ENCODE data around the gene MITD1.
"Not testable (repeated sequence)": the region's sequence is repeated elsewhere in the genome, so short reads cannot be mapped to it uniquely, and the experiment has no call there.

MITD1 gene

DNA sequence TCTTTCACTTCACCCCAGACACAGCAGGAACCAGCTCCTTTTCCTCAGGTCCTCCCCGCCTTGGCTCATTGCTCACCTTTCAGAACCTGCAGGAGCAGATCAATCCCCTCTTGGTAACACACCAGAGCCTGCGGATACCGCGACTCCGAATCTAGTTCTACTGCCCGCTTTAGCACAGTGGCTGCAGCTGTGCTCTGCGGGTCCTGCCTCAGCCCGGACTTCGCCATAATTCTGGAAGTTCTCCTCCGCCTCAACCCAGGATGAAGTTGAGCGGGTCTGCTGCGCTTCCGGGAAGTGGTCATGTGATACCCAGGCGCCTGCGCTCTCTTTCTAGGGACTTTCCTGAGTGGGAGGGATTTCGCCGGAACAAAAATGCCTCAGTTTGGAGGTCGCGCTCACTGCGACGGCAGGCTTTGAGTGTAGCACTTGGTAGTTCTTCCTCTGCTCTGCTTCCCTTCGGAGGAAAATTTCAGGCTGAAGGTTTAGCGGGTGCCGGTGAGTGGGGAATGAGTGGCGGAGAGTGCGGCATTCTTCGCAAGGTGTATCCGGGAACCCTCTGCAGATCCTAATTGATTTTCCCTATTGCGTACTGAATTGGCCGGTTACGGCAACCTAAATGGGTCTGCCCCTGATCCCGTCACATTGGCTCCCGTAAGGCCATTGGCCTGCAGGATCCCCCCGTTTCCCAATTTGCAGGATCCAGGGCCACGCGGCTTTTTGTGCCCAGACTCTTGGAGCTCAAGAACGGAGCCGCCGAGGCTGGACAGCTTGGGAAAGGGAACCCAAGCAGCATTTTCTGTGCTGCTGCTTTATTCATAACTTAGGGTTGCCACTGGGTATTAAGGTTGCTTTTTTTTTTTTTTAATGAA, at the start of gene MITD1, which contains the start of gene MRPL30:
MITD1 (minus strand) TSS at position 304 of the 869 bp plus-strand sequence; CDS start at position 227, 77 bp downstream.
MRPL30 (plus strand) TSS at position 430 of the 869 bp plus-strand sequence. CDS start 5,020 bp downstream, outside the sequence.
- DNase-seq (ENCODE audit: low read depth, low spot score): peak; percentile 85

DNA sequence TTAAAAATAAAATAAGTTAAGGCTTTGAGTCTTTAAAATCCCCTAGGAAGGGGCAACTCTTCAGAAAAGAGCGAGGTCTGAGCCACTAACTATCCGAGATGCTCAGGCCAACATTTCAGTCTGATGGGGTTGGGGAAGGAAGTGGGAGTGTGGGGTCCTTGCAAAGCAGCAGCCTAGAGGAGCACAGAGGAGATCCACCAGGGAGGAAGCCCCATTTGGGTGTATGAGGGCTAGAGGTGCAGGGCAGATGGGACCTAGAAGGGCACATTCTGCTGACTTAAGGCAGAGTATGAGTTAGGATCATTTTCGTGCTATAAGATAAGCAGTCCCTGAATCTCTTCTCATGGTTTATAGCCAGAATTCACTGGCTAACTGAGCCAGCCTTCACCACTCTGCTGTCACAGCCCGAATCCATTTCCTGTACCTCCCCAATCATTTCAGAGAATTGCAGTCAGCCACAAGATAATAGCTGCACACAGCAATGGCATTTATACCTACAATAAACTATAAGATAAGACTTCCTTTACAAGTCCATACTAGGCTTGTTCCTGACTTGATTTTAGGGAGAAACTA, 37.2 kb upstream of the MITD1 start:
- no peak for DNase-seq (ENCODE audit: low read depth, low spot score)

DNA sequence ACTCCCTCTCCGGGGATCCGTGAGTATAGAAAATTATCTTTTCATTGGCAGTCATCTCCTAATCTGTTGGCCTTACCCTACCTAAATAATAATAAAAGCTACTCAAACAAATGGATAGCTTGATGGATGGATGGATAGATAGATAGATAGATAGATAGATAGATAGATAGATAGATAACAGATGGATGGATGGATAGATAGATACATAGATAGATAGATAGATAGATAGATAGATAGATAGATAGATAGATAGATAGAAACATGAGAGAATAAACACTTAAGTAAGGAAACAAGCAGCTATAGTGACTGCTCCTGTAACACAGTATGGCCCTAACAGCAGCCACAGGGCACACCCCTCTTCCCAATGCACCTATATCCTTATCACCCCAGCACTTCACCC, 35.2 kb upstream of the MITD1 start:
- DNase-seq (ENCODE audit: low read depth, low spot score): no peak

DNA sequence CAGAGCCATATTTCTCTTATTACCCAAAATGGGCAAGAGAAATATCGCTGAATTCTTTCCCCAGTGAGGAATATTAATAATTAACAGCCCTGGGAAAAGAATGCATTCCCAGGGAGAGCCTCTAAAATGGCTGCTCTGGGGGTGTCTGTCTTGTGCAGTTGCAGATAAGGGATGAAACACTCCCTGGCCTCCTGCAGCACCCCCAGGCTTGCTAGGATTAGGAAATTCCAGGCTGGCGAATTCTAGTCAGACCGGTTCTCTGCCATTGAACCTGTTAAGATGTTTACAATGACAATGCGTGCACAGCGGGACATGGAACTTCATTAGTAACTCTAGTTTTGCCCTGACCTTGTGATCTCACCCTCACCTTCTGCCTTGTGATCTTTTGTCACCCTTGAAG, 24.6 kb upstream of the MITD1 start:
- DNase-seq (ENCODE audit: low read depth, low spot score): no peak

DNA sequence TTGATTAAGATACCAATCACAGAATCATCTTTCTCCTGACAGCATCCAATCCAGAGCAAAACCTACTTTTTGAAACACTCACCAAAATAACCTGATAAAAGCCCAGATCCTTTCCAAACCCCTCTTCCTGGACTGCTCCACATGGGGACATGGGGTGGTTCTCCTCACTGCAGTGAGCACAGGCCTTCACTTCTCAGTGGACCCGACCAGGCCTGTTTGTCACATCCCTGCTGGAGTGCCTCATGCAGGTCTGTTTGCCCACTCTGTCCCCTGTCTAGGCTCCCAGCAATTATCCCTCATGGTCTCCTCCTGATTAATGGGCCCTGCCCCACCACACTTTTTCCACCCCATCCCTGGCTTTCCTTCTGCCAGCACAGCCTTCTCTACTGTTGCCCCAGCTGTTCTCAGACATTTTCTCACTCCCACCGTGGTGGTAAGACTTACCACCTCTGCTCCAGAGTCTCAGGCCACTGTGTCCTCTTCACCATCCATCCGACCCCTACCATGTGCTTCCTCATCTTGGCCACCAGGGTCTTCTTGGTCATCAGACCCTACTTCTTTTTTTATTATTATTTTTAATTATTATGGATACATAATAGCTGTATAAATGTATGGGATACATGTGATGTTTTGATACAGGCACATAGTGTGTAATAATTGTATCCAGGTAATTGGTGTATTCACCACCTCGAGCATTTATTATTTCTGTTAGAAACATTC, 21.3 kb upstream of the MITD1 start:
- DNase-seq (ENCODE audit: low read depth, low spot score): no peak

DNA sequence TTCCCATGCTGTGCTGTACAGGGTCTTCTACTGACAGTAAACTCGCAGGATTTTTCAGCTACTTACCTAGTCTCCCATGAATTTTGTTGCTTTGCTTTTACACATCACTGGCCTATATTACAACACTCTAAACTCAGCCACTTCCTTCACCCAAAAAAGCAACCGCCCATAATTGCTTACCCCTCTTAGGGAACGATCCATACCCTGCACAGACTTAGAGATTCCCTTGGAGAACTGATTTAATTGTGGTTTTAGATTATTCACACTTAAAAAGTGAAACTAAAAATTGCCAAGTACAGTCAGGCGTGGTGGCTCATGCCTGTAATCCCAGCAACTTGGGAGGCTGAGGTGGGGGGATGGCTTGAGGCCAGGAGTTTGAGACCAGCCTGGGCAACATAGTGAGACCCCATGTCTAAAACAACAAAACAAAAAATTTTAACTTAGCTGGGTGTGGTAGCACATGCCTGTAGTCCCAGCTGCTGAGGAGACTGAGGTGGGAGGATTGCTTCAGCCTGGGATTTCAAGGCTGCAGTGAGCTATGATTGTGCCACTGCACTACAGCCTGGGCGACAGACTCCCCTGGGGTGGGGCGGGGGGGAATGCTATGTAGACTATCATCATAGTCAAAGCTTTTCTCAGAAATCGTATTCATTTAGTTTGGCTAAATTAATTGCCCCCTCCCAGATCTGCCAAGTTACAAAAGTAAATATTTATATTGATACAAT, 19.4 kb upstream of the MITD1 start:
- no peak for DNase-seq (ENCODE audit: low read depth, low spot score)

DNA sequence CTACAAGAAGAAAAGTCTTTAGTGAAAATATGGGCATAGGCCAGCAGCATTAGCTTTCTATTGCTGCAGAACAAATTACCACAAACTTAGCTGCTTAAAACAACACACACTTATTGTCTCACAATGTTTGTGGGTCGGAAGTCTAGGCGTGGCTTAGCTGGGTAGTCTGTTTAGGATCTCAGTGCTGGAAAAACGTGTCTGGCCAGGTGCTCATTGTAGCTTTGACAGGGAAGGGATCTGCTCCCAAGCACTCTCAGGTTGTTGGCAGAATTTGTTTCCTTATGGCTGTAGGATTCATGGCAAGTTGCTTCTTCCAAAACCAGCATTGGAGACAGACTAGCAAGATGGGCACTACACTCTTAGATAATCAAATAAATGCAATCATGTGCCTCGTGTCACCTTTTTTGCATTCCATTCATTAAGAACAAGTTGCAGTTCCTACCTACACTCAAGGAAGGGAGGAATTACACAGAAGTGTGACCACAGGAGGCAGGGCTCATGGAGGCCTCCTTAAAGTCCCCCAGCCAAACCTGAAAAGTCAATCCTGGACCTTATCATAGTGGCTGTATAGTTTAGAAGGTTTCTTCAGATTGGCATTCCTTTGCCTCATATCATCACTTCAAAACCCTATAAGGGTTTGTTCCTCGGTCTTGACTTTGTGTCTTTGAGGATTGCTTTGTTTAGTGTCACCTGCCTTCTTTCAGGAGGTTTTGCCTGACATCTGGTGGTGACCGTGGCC, 17.4 kb upstream of the MITD1 start:
- DNase-seq (ENCODE audit: low read depth, low spot score): no peak

DNA sequence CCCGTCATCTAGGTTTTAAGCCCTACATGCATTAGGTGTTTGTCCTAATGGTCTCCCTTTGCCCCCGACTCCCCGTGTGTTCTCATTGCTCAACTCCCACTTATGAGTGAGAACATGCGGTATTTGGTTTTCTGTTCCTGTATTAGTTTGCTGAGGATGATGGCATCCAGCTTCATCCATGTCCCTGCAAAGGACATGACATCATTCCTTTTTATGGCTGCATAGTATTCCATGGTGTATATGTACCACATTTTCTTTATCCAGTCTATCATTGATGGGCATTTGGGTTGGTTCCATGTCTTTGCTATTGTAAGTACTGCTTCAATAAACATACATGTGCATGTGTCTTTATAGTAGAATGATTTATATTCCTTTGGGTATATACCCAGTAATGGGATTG, 11.5 kb upstream of the MITD1 start:
- DNase-seq (ENCODE audit: low read depth, low spot score): not testable (repeated sequence)

DNA sequence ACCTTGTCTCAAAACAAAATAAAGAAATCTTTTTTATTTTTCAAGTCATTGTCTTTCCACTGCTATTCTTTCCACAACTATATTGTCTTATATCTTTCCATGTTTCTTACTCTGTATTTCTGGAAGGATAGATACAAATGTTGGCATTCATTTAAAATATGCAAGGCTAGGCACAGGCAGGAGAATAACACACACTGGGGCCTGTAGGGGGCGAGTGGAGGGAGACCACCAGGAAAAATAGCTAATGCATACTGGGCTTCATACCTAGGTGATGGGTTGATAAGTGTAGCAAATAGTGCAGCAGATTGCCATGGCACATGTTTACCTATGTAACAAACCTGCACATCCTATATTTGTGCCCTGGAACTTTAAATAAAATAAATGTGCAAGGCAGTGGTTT, 9.7 kb upstream of the MITD1 start:
- DNase-seq (ENCODE audit: low read depth, low spot score): no peak

DNA sequence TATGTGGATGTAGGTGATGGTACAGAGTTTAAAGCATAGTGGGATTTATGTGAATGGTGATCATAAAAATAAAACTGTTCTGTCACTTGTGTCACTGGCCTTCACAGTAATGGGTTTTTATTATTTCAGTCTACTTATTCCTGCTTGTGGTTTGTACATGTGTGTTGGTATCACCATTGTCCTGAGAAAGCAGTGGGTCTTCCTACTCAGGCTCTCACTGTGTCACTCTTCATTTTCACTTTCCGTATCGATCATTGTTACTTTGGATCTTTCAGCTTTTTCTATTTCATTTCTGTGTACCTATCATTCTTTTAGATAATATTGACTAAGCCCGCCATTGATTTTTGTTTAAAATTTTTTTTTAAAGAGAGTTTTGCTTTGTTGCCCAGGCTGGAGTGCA, 7.5 kb upstream of the MITD1 start:
- DNase-seq (ENCODE audit: low read depth, low spot score): no peak

DNA sequence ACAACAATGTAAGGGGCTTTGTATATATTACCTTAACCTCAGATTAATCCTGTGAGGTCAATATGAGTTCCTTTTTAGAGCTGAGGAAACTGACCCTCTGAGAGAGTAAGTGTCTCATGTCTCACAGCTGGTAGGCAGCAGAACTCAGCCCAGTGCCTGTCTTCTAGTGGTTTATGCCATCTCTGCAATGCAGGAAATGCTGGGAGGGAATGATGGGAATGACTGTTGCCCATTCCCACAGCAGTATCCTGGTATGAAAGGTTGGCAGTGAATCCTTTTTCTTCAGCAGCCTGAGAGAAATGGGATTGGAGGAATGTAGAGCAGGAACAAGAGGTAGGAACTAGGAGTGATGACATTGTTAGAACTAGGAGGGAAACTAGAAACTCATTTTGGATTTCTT, 6.2 kb upstream of the MITD1 start:
- DNase-seq (ENCODE audit: low read depth, low spot score): no peak

DNA sequence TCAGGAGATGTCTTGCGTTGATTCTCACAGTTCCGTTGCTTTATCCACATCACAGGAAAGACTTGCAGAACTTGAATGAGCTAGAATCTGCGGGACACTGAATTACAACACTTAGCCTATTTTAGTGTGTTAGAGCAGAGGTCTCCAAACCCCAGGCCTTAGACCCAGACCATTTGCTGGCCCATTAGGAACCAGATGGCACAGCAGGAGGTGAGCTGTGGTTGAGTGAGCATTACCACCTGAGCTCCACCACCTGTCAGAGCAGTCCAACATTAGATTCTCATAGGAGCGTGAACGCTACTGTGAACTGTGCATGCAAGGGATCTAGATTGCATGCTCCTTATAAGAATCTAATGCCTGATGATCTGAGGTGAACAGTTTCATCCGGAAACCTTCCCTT, 4.0 kb upstream of the MITD1 start:
- no peak for DNase-seq (ENCODE audit: low read depth, low spot score)

DNA sequence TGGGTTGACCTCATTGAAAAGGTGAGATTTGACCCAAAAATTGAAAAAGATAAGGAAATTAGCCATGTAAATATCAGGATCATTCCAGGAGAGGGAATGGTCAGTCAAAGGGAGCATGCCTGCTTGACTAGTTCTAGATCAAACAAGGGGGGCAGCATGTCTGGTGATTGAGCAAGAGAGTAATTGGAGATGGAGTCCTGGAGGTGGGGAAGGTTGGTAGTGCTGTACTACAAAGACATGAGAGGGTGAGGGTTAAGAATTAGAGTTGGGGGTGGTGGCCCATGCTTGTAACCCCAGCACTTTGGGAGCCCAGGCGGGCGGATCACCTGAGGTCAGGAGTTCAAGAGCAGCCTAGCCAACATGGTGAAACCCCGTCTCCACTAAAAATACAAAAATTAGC, 2.2 kb upstream of the MITD1 start:
- no peak for DNase-seq (ENCODE audit: low read depth, low spot score)

DNA sequence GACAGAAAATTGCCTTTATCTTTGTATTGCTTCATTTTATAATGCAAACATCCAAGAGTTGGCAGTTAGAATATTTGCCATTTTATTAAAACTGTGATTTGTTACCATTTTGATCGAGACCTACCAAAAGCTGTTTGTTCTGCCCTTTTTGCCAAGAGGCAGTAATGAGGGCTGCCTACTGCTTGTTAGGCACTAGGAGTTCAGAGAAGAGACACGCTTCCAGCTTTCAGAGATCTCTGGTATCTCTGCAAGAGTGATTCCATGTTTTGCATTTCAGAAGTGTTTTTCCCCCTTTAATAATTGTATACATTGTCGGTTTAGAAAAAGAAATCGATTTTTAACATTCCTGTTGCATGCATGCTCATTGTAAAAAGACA, 754 bp upstream of the MITD1 start:
- no peak for DNase-seq (ENCODE audit: low read depth, low spot score)

DNA sequence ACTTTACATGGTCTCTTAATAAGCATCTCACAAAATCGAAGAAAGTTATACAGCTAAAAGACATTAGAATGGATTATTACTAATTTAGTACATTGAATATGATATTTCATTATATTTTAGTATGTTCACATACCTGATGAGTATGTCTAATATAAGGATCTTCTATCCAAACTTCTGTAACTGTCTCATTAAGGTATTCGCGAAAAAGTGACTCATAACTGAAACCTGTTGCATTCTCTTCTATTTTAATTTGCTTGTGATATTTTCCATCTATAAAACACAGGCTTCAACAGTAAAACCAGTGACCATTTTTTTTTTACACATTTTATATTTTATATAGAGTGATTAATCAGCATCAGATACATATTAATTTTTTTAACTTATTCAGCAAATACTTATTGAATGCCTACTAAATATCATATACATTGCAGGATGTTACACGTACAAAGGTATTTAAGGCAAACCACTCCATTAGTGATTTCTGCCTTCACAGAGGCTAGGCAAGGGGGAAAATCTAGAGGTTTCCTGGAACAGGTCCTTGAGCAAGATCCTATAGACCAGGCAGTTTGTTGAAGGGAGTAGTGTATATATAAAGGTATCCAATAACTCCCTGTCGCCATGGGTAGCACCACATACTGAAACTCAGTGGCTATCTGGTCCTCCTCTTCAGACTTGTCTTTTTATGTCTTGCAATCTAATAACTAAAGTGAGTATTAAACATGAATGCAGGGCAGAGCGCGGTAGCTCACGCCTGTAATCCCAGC, 9.3 kb downstream of the MITD1 start:
- no peak for DNase-seq (ENCODE audit: low read depth, low spot score)

DNA sequence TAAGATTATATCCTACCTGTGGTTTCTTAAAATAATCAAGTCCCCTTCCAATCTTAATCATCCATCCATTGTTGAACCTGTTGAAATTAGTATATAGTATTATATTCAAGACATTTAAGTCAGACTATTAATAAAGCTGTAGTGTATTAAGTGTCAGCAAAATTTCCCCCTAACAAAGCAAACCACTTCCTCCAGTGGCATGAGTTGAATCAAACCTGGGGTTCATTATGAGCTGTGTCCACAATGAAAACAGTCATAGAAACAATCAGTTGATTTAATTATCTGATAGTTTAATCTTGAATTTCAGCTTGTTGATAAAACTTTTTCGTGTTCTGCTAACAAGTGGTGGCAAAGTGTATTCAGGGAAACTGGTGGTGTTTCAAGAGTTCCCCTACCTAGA, 11.3 kb downstream of the MITD1 start:
- no peak for DNase-seq (ENCODE audit: low read depth, low spot score)

DNA sequence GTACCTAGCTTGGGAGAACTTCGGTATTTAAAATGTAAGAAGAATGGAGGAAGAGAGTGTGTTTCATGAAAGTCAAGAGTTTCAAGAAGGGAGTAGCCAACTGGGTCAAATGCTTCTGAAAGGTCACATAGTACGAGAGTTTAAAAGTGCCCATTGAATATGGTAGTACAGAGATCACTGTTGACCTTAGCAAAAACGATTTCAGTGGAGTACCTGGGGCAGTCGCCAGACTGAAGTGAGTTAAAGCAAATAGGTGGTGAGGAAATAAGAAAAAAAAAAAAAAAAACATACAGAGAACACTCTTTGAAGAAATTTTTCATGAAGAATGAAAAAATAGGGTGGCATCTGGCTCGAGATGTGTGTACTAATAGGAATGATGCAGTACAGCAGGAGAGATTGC, 14.6 kb downstream of the MITD1 start:
- no peak for DNase-seq (ENCODE audit: low read depth, low spot score)

DNA sequence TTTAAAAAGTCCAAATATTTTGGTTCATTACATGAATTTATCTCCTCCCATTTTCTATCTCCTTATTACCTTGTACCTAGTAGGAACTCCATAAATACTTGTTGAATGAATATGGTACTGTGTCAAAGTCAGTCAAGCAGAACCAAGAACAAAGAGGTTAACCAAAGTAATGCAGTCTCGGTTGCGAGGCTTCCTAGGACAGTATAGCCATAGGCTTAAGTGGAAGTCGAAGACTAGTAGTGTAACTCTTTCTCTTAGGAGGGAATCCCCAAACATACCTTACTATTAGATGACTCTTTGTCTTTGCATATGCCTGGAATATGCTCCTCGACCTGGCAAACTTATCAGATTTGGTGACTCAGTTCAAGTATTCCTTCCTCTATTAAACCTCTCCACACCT, 21.3 kb downstream of the MITD1 start:
- no peak for DNase-seq (ENCODE audit: low read depth, low spot score)

DNA sequence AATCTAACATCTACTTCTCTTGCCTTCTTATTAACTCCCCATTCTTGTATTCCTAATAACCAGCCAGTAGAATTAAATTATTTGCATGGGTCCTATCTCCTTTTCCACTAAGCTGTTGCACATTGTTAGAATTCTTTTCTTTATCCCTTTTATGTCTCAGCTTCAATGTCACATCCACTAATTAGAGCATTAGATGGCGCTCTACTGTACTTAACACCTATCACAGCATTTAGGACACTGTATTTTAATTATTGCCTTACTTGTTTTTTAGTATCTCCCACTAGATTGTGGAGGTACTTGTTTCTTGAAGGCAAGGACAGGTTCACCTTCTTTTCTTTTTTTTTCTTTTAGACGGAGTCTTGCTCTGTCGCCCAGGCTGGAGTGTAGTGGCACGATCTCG, 22.3 kb downstream of the MITD1 start:
- DNase-seq (ENCODE audit: low read depth, low spot score): no peak

DNA sequence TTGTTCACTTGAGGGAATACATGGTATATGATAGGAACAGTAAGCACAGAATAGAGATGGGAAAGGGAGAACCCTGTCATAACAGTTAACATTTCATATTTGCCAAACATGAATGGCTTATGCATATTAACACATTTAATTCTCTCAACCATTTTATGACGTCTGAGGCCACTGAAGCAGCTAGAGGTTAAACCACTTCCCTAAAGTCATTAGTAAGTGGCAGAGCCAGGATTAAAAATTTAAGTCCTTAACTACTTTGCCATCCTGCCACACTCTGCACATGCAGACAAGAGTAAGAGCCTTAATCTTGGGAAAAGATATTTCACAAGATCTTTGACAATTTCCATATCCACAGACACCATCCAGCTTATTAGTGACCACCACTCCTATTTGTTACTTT, 24.0 kb downstream of the MITD1 start:
- no peak for DNase-seq (ENCODE audit: low read depth, low spot score)

All from activated CD4-positive, CD25-positive, alpha-beta regulatory T cell treated with anti-CD3 and anti-CD28 coated beads, Interleukin-2, amount 50 U/mL, for 16 hours (primary cell).